ENCODE results near the gene AFTPH.

Gene AFTPH

DNA sequence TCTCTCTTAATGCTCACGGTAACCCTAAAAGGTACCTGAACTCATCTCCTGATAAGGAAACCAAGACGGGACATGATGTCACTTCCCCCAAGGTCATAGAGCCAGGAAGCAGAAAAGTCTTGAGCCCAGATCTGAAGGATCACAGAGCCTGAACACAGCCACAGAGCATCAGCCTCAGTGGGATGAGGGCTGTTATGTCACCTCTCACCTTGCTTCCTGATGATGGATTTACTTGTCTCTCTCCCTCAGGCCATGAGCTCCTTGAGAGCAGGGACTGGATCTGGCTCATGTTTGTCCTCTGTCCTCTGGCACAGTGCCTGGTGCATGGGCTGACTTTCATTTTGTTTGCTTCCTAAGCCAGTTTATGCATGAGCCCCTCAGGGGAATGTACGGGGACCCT, 75.3 kb downstream of the AFTPH start:
- no peak overlapping the region for H3K4me3 ChIP-seq (ENCODE audit: low read length)
- H3K9me2 ChIP-seq (replicated peaks; ENCODE audit: control insufficient read depth, low read length): no peaks in the 10 kb centered on the region
- no peak overlapping the region for H3K4me2 ChIP-seq (ENCODE audit: low read length)
- H3F3A ChIP-seq (ENCODE audit: control insufficient read depth, insufficient read depth): no peaks in the 10 kb centered on the region
- TF ChIP-seq, protein P1, sequence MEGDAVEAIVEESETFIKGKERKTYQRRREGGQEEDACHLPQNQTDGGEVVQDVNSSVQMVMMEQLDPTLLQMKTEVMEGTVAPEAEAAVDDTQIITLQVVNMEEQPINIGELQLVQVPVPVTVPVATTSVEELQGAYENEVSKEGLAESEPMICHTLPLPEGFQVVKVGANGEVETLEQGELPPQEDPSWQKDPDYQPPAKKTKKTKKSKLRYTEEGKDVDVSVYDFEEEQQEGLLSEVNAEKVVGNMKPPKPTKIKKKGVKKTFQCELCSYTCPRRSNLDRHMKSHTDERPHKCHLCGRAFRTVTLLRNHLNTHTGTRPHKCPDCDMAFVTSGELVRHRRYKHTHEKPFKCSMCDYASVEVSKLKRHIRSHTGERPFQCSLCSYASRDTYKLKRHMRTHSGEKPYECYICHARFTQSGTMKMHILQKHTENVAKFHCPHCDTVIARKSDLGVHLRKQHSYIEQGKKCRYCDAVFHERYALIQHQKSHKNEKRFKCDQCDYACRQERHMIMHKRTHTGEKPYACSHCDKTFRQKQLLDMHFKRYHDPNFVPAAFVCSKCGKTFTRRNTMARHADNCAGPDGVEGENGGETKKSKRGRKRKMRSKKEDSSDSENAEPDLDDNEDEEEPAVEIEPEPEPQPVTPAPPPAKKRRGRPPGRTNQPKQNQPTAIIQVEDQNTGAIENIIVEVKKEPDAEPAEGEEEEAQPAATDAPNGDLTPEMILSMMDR (IDR thresholded peaks at IDR 0.05; ENCODE audit: low read depth, low read length, poor library complexity, severe bottlenecking): no peak
- TF ChIP-seq EZH2phosphoT487 (IDR thresholded peaks at IDR 0.05; ENCODE audit: borderline replicate concordance, low read length): no peak
- H3K9me3 ChIP-seq (ENCODE audit: control insufficient read depth, insufficient read depth, low read length): no peaks in the 10 kb centered on the region
- H3K27me3 ChIP-seq (ENCODE audit: control insufficient read depth, low read length): no peaks in the 10 kb centered on the region
- no peaks in the 10 kb centered on the region for H4K20me1 ChIP-seq (ENCODE audit: control insufficient read depth, insufficient read depth, low read depth, low read length)
- H3K79me2 ChIP-seq (ENCODE audit: control insufficient read depth, low read length): no peaks in the 10 kb centered on the region
- H3K4me1 ChIP-seq (ENCODE audit: control insufficient read depth, low read length): peaks cover 6% of the 10 kb centered on the region
- H3K36me3 ChIP-seq (ENCODE audit: control insufficient read depth, low read length): no peaks in the 10 kb centered on the region
- no peak overlapping the region for H3K27ac ChIP-seq (ENCODE audit: low read depth, low read length)

DNA sequence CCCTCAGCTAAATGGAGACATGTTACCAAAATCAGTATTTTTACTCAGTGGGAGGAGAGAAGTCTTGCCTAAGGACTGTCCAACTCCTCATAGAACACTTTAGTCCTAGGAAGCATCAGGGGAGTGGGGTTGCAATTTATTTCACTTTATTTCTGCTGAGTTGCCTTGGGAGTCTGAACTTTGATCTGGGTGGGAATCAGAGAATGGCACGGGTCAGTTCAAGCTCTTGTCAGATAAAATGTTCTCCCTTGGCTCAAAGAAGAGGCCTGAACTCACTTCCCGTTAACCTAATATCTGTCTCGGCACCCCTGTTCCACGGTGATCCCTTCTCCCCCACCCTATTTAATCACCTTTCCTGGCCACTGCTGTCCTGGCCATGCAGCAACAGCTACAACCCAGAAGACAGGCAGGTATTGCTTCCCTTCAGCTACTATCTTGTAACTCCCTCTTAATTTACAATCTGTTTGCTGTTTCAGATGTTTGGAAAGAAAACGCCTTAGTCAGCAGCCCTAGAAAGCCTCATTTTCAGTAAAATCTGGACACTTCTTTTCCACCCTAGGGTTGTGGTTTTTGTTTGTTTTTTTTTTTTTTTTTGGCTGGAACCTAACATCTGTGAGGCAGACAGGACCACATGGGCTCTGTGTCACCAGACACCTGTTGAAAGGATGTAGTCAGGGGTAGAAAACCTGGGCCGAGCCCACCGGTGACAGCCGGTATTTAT, 77.1 kb downstream of the AFTPH start:
- H3F3A ChIP-seq (ENCODE audit: control insufficient read depth, insufficient read depth): no peaks in the 10 kb centered on the region
- H3K27me3 ChIP-seq (ENCODE audit: control insufficient read depth, low read length): no peaks in the 10 kb centered on the region

DNA sequence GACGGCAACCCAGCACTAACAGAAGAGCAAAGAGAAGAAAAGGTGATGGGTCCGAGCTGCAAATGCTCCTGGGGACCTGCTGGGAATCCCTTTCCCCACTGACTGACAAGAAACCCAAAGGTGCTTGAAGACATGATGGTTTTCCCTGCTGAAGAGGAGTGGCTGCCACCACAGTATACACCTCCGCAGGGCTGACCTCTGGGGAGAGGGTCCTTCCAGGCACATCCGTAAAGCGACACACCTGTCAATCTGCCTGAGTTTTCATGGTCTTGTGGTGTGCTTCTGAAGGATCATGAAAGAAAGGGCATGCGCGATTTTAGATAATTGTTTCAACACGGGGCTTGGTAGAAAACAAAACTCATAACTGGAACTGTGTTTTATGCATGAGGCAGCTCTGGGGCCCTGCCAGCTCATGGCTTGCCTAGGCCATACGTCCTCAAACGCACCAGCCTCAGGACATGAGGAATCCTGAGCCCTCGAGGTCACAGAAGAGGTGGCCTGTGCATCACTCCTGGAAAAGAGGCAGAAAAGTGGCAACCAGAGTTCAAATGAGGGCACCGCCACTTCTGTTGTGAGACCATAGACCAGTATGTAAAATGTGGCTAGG, 77.8 kb downstream of the AFTPH start:
- H3K4me2 ChIP-seq (ENCODE audit: low read length): no peak overlapping the region
- no peak overlapping the region for H3K4me3 ChIP-seq (ENCODE audit: low read length)
- TF ChIP-seq, protein P1 (IDR thresholded peaks at IDR 0.05; ENCODE audit: low read depth, low read length, poor library complexity, severe bottlenecking): no peak
- no peak for TF ChIP-seq EZH2phosphoT487 (IDR thresholded peaks at IDR 0.05; ENCODE audit: borderline replicate concordance, low read length)
- no peaks in the 10 kb centered on the region for H3K9me3 ChIP-seq (ENCODE audit: control insufficient read depth, insufficient read depth, low read length)
- no peaks in the 10 kb centered on the region for H3K27me3 ChIP-seq (ENCODE audit: control insufficient read depth, low read length)
- no peaks in the 10 kb centered on the region for H4K20me1 ChIP-seq (ENCODE audit: control insufficient read depth, insufficient read depth, low read depth, low read length)
- H3K27ac ChIP-seq (ENCODE audit: low read depth, low read length): no peak overlapping the region
- no peaks in the 10 kb centered on the region for H3F3A ChIP-seq (ENCODE audit: control insufficient read depth, insufficient read depth)
- H3K4me1 ChIP-seq (ENCODE audit: control insufficient read depth, low read length): peaks cover 11% of the 10 kb centered on the region
- H3K9me2 ChIP-seq (replicated peaks; ENCODE audit: control insufficient read depth, low read length): no peaks in the 10 kb centered on the region
- no peaks in the 10 kb centered on the region for H3K79me2 ChIP-seq (ENCODE audit: control insufficient read depth, low read length)
- no peaks in the 10 kb centered on the region for H3K36me3 ChIP-seq (ENCODE audit: control insufficient read depth, low read length)

More for the DNA sequence above, 77.1 kb downstream of the AFTPH start:
- Histone ChIP-seq H3K4me2 (ENCODE audit: low read length) (no peak overlapping the region), H3K9me2 (replicated peaks; ENCODE audit: control insufficient read depth, low read length) (no peaks in the 10 kb centered on the region), H3K4me3 (ENCODE audit: low read length) (no peak overlapping the region), H4K20me1 (ENCODE audit: control insufficient read depth, insufficient read depth, low read depth, low read length) (no peaks in the 10 kb centered on the region), H3K36me3 (ENCODE audit: control insufficient read depth, low read length) (no peaks in the 10 kb centered on the region), H3K27ac (ENCODE audit: low read depth, low read length) (no peak overlapping the region), H3K79me2 (ENCODE audit: control insufficient read depth, low read length) (no peaks in the 10 kb centered on the region), H3K4me1 (ENCODE audit: control insufficient read depth, low read length) (peaks cover 6% of the 10 kb centered on the region), H3K9me3 (ENCODE audit: control insufficient read depth, insufficient read depth, low read length) (no peaks in the 10 kb centered on the region)
- no peak for TF ChIP-seq EZH2phosphoT487 (IDR thresholded peaks at IDR 0.05; ENCODE audit: borderline replicate concordance, low read length)
- TF ChIP-seq, protein P1 (IDR thresholded peaks at IDR 0.05; ENCODE audit: low read depth, low read length, poor library complexity, severe bottlenecking): no peak
